HepG2 (cell line): ENCODE data around the gene SBNO2. TPM values are rescaled to one million over a fixed set of nuclear protein-coding genes. Genes with fewer than 3 reads are reported as not detected.

Experiments used
- CENPT ChIP-seq: sonication (generic); formaldehyde crosslinking; IDR thresholded peaks from 2 replicates; pipeline ENCODE4 v1.8.0; 2022; ENCODE audit warnings: low read depth, mild to moderate bottlenecking, moderate library complexity, missing genetic modification reagents
- ETV6 ChIP-seq: sonication (generic); formaldehyde crosslinking; conservative IDR thresholded peaks from 2 replicates; pipeline ENCODE4 v1.4.0; 2020; ENCODE audit warnings: missing genetic modification reagents
- FOXJ3 ChIP-seq: sonication (generic); formaldehyde crosslinking; IDR thresholded peaks from 2 replicates; pipeline ENCODE4 v1.4.0; 2020; ENCODE audit warnings: missing genetic modification reagents, mild to moderate bottlenecking, borderline replicate concordance
- MIXL1 ChIP-seq: IDR thresholded peaks from 2 replicates; pipeline ENCODE4 v1.6.1; 2016
- MTERF4 ChIP-seq: sonication (generic); formaldehyde crosslinking; IDR thresholded peaks from 2 replicates; pipeline ENCODE4 v1.8.0; 2023; ENCODE audit warnings: mild to moderate bottlenecking, missing genetic modification reagents
- MZF1 ChIP-seq: sonication (generic); formaldehyde crosslinking; IDR thresholded peaks from 2 replicates; pipeline ENCODE4 v1.8.1; 2023; ENCODE audit warnings: mild to moderate bottlenecking, missing genetic modification reagents, borderline replicate concordance
- NONO ChIP-seq, 2 experiments: fragments of 450-650 bp in 1 of 2; sonication (generic) in 1 of 2; formaldehyde crosslinking in 1 of 2; IDR thresholded peaks in 1 of 2; conservative IDR thresholded peaks in 1 of 2; 2 replicates each; pipeline versions ENCODE4 v1.6.1 to v1.8.0; 2017 to 2022; ENCODE audit warnings: mild to moderate bottlenecking in 1 of 2, missing genetic modification reagents in 1 of 2, moderate library complexity in 1 of 2
- TARDBP ChIP-seq: sonication (generic); formaldehyde crosslinking; IDR thresholded peaks from 2 replicates; pipeline ENCODE4 v1.8.0; 2022; ENCODE audit warnings: mild to moderate bottlenecking, missing genetic modification reagents
- WIZ ChIP-seq: sonication (generic); formaldehyde crosslinking; IDR thresholded peaks from 2 replicates; pipeline ENCODE4 v1.5.1; 2020; ENCODE audit warnings: mild to moderate bottlenecking, missing genetic modification reagents
- ZFP90 ChIP-seq: sonication (generic); formaldehyde crosslinking; IDR thresholded peaks from 2 replicates; pipeline ENCODE4 v1.8.0; 2022; ENCODE audit warnings: missing genetic modification reagents, mild to moderate bottlenecking, inconsistent platforms, borderline replicate concordance
- ZMYM2 ChIP-seq: sonication (generic); formaldehyde crosslinking; IDR thresholded peaks from 2 replicates; pipeline ENCODE4 v1.8.0; 2022; ENCODE audit warnings: mild to moderate bottlenecking, missing genetic modification reagents
- ZNF276 ChIP-seq: sonication (generic); formaldehyde crosslinking; IDR thresholded peaks from 2 replicates; pipeline ENCODE4 v1.4.0; 2020; ENCODE audit warnings: mild to moderate bottlenecking, low read depth, missing genetic modification reagents
- ZNF33A ChIP-seq: sonication (generic); formaldehyde crosslinking; IDR thresholded peaks from 2 replicates; pipeline ENCODE4 v1.5.1; 2020; ENCODE audit warnings: missing genetic modification reagents, mild to moderate bottlenecking, moderate library complexity, borderline replicate concordance
- ZNF615 ChIP-seq: sonication (generic); formaldehyde crosslinking; IDR thresholded peaks from 2 replicates; pipeline ENCODE4 v1.5.0; 2020; ENCODE audit warnings: mild to moderate bottlenecking, missing genetic modification reagents, borderline replicate concordance
- ZNF703 ChIP-seq: sonication (generic); formaldehyde crosslinking; IDR thresholded peaks from 2 replicates; pipeline ENCODE4 v1.5.1; 2020; ENCODE audit warnings: missing genetic modification reagents, mild to moderate bottlenecking, moderate library complexity, borderline replicate concordance
- polyA plus RNA-seq, 8 experiments: library from polyadenylated mRNA; depleted of rRNA in 3 of 8; stranded (reverse) in 7 of 8; unstranded in 1 of 8; fragments of >200 nt; fragmentation: Illumina TruSeq in 4 of 8; extraction: Trizol in 4 of 8; gene quantifications; 2 replicates each; pipeline versions ENCODE4 v1.2.1 to v1.2.3, GENCODE V29; 2011 to 2016; ENCODE audit warnings: low read depth in 4 of 8, missing spikeins in 1 of 8, mixed read lengths in 1 of 8; ENCODE audit not compliant: insufficient read depth in 1 of 8
- total RNA-seq, 5 experiments: library from RNA; depleted of rRNA; stranded (reverse); fragments of >200 nt; fragmentation: Illumina TruSeq; extraction: Trizol; gene quantifications; 2 replicates each; pipeline ENCODE4 v1.2.3, GENCODE V29; 2016; ENCODE audit warnings: low read depth in 1 of 5
- TF ChIP-seq, protein P1 (sequence below): sonication (generic); formaldehyde crosslinking; IDR thresholded peaks from 2 replicates; pipeline ENCODE4 v1.5.0; 2020; ENCODE audit warnings: missing genetic modification reagents
- TF ChIP-seq, protein P2 (sequence below): sonication (generic); formaldehyde crosslinking; IDR thresholded peaks from 2 replicates; pipeline ENCODE4 v1.5.1; 2020; ENCODE audit warnings: mild to moderate bottlenecking, missing genetic modification reagents

SBNO2 gene
- total and polyA plus RNA-seq, 2 of the 13 experiments (the other 11 are each of a cell fraction or from before 2014, with no cell fraction given), result 8.6 to 10.4 TPM

GRCh38 chr19:1094978-1095701 lies 78.9 kb downstream of the SBNO2 start, which contains the start of gene POLR2E (continued):
- TF ChIP-seq ZNF276 (CRISPR knock-in tag) (peak; percentile 42; the same call in 1 of the 2 replicates), ETV6 (CRISPR knock-in tag) (no peak), MTERF4 (no peak), ZMYM2 (CRISPR knock-in tag) (no peak), NONO (IDR thresholded peaks at IDR 0.05) (no peak), NONO (CRISPR knock-in tag; conservative IDR thresholded peaks at IDR 0.05) (peak; percentile 77), TARDBP (peak; percentile 80; the same call in 1 of the 2 replicates), MIXL1 (CRISPR knock-in tag) (no peak), ZNF703 (no peak), FOXJ3 (CRISPR knock-in tag) (no peak), MZF1 (CRISPR knock-in tag) (no peak), CENPT (CRISPR knock-in tag) (no peak), ZNF33A (CRISPR knock-in tag) (no peak), WIZ (CRISPR knock-in tag) (no peak), ZFP90 (CRISPR knock-in tag) (peak; percentile 29; the same call in 1 of the 2 replicates), ZNF615 (CRISPR knock-in tag) (no peak)
- TF ChIP-seq, protein P1, sequence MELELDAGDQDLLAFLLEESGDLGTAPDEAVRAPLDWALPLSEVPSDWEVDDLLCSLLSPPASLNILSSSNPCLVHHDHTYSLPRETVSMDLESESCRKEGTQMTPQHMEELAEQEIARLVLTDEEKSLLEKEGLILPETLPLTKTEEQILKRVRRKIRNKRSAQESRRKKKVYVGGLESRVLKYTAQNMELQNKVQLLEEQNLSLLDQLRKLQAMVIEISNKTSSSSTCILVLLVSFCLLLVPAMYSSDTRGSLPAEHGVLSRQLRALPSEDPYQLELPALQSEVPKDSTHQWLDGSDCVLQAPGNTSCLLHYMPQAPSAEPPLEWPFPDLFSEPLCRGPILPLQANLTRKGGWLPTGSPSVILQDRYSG (CRISPR knock-in tag), result no peak
- TF ChIP-seq, protein P2, sequence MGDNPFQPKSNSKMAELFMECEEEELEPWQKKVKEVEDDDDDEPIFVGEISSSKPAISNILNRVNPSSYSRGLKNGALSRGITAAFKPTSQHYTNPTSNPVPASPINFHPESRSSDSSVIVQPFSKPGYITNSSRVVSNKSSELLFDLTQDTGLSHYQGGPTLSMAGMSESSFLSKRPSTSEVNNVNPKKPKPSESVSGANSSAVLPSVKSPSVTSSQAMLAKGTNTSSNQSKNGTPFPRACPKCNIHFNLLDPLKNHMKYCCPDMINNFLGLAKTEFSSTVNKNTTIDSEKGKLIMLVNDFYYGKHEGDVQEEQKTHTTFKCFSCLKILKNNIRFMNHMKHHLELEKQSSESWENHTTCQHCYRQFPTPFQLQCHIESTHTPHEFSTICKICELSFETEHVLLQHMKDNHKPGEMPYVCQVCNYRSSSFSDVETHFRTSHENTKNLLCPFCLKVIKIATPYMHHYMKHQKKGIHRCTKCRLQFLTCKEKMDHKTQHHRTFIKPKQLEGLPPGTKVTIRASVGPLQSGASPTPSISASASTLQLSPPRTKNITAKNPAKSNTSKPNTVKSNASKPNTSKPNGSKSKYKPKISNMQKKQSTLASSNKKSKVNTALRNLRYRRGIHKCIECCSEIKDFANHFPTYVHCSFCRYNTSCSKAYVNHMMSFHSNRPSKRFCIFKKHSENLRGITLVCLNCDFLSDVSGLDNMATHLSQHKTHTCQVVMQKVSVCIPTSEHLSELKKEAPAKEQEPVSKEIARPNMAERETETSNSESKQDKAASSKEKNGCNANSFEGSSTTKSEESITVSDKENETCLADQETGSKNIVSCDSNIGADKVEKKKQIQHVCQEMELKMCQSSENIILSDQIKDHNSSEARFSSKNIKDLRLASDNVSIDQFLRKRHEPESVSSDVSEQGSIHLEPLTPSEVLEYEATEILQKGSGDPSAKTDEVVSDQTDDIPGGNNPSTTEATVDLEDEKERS (CRISPR knock-in tag), result no peak
